ENCODE data around the gene GPR78. TPM values are rescaled to one million over a fixed set of nuclear protein-coding genes. Genes with fewer than 3 reads are reported as not detected.

Gene GPR78
- total RNA-seq, 2 donors from 2014 or later: 3.7 to 8.1 TPM

DNA sequence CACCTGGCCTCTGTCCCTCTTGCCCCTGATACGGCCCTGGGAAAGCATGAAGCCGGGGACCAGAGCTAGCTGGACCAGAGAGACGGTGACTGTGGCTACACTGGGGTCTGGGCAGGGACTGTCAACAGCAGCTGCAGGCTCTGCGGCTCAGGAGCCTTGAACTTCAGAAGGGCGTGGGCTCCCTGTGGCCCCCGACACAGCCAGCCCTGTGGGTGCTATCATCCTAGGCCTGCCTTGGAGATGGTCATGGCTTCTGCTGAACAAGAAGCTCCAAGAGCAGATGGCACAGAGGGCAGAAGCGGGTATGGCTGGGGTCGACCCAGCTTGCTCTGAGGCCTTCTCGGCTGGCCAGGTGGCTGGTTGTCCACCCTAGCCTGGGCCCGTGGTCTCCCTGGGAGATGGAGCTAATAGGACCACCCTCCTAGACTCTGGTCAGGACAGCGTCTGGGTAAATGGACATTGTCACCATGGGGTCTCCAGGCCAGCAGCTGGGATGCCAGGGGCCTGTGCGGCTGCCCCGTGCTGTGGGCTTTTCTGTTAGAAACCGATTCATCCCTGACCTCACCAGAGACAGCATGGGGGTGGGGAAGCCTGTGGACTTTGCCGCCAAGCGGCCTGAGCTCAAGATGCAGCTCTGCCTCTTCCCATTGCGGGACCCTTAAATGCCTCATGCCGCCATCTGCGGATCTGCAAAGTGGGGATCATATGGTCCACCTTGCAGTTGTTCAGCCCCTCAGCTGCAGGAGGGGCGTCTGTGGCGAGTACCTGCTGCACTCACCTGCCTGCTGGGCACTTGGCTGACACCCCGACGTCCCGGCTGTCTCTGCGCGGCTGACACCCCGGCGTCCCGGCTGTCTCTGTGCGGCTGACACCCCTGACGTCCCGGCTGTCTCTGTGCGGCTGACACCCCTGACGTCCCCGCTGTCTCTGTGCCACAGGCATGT lies 33.5 kb downstream of the GPR78 start:
- TF ChIP-seq, protein P1, sequence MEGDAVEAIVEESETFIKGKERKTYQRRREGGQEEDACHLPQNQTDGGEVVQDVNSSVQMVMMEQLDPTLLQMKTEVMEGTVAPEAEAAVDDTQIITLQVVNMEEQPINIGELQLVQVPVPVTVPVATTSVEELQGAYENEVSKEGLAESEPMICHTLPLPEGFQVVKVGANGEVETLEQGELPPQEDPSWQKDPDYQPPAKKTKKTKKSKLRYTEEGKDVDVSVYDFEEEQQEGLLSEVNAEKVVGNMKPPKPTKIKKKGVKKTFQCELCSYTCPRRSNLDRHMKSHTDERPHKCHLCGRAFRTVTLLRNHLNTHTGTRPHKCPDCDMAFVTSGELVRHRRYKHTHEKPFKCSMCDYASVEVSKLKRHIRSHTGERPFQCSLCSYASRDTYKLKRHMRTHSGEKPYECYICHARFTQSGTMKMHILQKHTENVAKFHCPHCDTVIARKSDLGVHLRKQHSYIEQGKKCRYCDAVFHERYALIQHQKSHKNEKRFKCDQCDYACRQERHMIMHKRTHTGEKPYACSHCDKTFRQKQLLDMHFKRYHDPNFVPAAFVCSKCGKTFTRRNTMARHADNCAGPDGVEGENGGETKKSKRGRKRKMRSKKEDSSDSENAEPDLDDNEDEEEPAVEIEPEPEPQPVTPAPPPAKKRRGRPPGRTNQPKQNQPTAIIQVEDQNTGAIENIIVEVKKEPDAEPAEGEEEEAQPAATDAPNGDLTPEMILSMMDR (conservative IDR thresholded peaks at IDR 0.05): no peak
- no peaks in the 10 kb centered on the region for H3K4me1 ChIP-seq (ENCODE audit: control insufficient read depth, insufficient read depth, low read length)
- peaks cover 2% of the 10 kb centered on the region for H3K27me3 Mint-ChIP-seq (ENCODE audit: insufficient read depth)
- DNase-seq: no peak
- H3K9me3 Mint-ChIP-seq: no peaks in the 10 kb centered on the region
- H3K36me3 Mint-ChIP-seq (ENCODE audit: low read depth): peaks cover 19% of the 10 kb centered on the region
- H3K27ac ChIP-seq (ENCODE audit: low read depth, low read length): no peak overlapping the region
- no peaks in the 10 kb centered on the region for H3K27me3 ChIP-seq (ENCODE audit: control insufficient read depth, insufficient read depth, low read length, poor library complexity, severe bottlenecking)
- WGBS, 2 experiments (ENCODE audit: insufficient coverage in 1 of 2, insufficient read length in 1 of 2): 93 to 95% methylated on average over 27 to 35 of the region's 35 CpGs
- H3K36me3 ChIP-seq (ENCODE audit: control insufficient read depth, insufficient read depth, low read length): no peaks in the 10 kb centered on the region
- H3K4me3 ChIP-seq (ENCODE audit: low read length): no peak overlapping the region
- H3K4me1 Mint-ChIP-seq: no peaks in the 10 kb centered on the region
- no peak overlapping the region for H3K9ac ChIP-seq (ENCODE audit: extremely low read depth, low read length, poor library complexity, severe bottlenecking)
- H3K4me3 Mint-ChIP-seq: no peak overlapping the region
- no peaks in the 10 kb centered on the region for H3K9me3 ChIP-seq (ENCODE audit: control insufficient read depth, low read length)
- H3K27ac Mint-ChIP-seq: no peak overlapping the region

DNA sequence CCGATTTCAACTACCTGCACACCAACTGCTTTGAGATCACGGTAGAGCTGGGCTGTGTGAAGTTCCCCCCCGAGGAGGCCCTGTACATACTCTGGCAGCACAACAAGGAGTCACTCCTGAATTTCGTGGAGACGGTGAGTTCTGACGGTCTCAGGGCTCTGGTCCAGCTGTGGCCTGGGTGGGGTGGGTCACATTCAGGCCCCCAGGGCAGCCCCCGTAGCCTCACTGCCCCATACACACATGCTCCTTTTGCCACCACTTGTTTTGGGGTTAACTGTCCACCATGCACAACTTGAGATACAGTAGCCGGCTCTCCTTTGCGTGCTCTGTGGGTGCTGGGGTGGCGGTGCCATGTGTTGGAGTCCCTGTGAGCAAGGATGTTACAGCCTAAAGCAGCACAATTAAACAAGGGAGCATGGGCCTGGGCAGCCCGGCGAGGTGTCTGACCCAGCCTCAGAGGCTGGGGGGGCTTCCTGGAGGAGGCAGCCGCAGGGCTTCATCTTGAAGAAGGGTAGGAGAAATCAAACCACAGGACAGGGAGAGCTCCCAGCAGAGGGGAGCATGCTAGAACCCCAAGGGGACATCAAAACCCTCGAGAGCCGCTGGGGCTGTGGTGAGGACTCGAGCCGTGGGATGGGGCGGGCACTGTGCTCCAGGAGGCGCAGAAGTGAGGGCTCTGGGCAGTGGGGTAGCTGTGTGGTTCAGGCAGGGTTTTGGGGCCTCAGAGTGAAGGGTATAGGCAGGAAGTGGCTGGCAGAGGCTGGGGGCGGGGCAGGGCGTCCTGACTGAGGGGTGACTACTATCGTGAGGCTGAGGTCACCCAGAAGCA lies 34.4 kb downstream of the GPR78 start:
- no peaks in the 10 kb centered on the region for H3K9me3 Mint-ChIP-seq
- H3K36me3 ChIP-seq (ENCODE audit: control insufficient read depth, insufficient read depth, low read length): no peaks in the 10 kb centered on the region
- 88 to 94% methylated on average over 17 to 22 of the region's 22 CpGs for WGBS, 2 experiments (ENCODE audit: insufficient coverage in 1 of 2, insufficient read length in 1 of 2)
- H3K4me3 ChIP-seq (ENCODE audit: low read length): no peak overlapping the region
- no peaks in the 10 kb centered on the region for H3K4me1 Mint-ChIP-seq
- no peak overlapping the region for H3K4me3 Mint-ChIP-seq
- H3K9ac ChIP-seq (ENCODE audit: extremely low read depth, low read length, poor library complexity, severe bottlenecking): no peak overlapping the region
- H3K27ac Mint-ChIP-seq: no peak overlapping the region
- H3K36me3 Mint-ChIP-seq (ENCODE audit: low read depth): peaks cover 21% of the 10 kb centered on the region
- DNase-seq: no peak
- H3K27me3 ChIP-seq (ENCODE audit: control insufficient read depth, insufficient read depth, low read length, poor library complexity, severe bottlenecking): no peaks in the 10 kb centered on the region
- TF ChIP-seq, protein P1 (conservative IDR thresholded peaks at IDR 0.05): no peak
- H3K4me1 ChIP-seq (ENCODE audit: control insufficient read depth, insufficient read depth, low read length): no peaks in the 10 kb centered on the region
- no peak overlapping the region for H3K27ac ChIP-seq (ENCODE audit: low read depth, low read length)
- H3K27me3 Mint-ChIP-seq (ENCODE audit: insufficient read depth): peaks cover 2% of the 10 kb centered on the region
- H3K9me3 ChIP-seq (ENCODE audit: control insufficient read depth, low read length): no peaks in the 10 kb centered on the region

DNA sequence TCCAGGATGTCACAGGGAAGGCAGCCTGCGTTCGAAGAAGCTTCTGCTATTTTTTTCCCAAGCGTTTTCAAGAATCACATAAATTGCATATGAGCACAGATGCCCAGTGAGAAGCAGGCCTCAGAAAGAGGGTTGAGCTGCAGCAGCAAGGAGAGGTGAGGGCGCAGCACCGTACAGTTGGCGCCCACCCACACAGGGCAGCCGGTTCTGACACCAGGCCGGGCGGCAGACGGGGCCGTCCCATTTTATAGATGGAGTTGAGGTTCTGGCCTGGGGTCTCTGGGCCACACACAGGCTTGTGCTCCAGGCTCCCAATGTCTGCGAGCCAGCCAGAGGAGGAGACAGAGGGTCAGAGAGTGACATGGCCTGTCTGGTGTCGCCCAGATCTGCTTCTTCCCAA lies 35.2 kb downstream of the GPR78 start:
- Histone ChIP-seq H3K9ac (ENCODE audit: extremely low read depth, low read length, poor library complexity, severe bottlenecking) (no peak overlapping the region), H3K4me3 (ENCODE audit: low read length) (no peak overlapping the region), H3K27me3 (ENCODE audit: control insufficient read depth, insufficient read depth, low read length, poor library complexity, severe bottlenecking) (no peaks in the 10 kb centered on the region), H3K4me1 (ENCODE audit: control insufficient read depth, insufficient read depth, low read length) (no peaks in the 10 kb centered on the region), H3K36me3 (ENCODE audit: control insufficient read depth, insufficient read depth, low read length) (no peaks in the 10 kb centered on the region), H3K9me3 (ENCODE audit: control insufficient read depth, low read length) (no peaks in the 10 kb centered on the region), H3K27ac (ENCODE audit: low read depth, low read length) (no peak overlapping the region)
- no peak overlapping the region for H3K4me3 Mint-ChIP-seq
- no peak for DNase-seq
- H3K9me3 Mint-ChIP-seq: no peaks in the 10 kb centered on the region
- TF ChIP-seq, protein P1 (conservative IDR thresholded peaks at IDR 0.05): no peak
- no peaks in the 10 kb centered on the region for H3K4me1 Mint-ChIP-seq
- 83% methylated on average over 6 to 13 of the region's 13 CpGs for WGBS, 2 experiments (ENCODE audit: insufficient coverage in 1 of 2, insufficient read length in 1 of 2)
- no peaks in the 10 kb centered on the region for H3K27me3 Mint-ChIP-seq (ENCODE audit: insufficient read depth)
- peaks cover 21% of the 10 kb centered on the region for H3K36me3 Mint-ChIP-seq (ENCODE audit: low read depth)
- no peak overlapping the region for H3K27ac Mint-ChIP-seq

Data from endodermal cell (in vitro differentiated cells).